Fibroblast of the aortic adventitia (primary cell): ENCODE measurements around the gene HRH2. TPM values are rescaled to one million over a fixed set of nuclear protein-coding genes. Genes with fewer than 3 reads are reported as not detected.
"Not testable (repeated sequence)": the region's sequence is repeated elsewhere in the genome, so short reads cannot be mapped to it uniquely, and the experiment has no call there.

Experiments used
- DNase-seq: peaks from one replicate; pipeline ENCODE4 v3.0.0-alpha.2; 2010; ENCODE audit warnings: low read depth
- H3K4me3 ChIP-seq: 2 replicates; pipeline ENCODE4 v1.5.1; 2011; ENCODE audit warnings: low read depth, mild to moderate bottlenecking, control low read depth, low read length, moderate library complexity
- CTCF ChIP-seq: IDR thresholded peaks from 2 replicates; pipeline ENCODE4 v1.5.1; 2011; ENCODE audit warnings: mild to moderate bottlenecking, low read length, control low read depth, inconsistent platforms; ENCODE audit not compliant: insufficient read depth
- total RNA-seq: library from RNA; depleted of rRNA; stranded (reverse); fragments of >200 nt; gene quantifications from 2 replicates; pipeline ENCODE4 v1.2.3, GENCODE V29; 2012; ENCODE audit warnings: low replicate concordance

The HRH2 gene
- total RNA-seq, 1 donor: under 0.01 TPM

DNA sequence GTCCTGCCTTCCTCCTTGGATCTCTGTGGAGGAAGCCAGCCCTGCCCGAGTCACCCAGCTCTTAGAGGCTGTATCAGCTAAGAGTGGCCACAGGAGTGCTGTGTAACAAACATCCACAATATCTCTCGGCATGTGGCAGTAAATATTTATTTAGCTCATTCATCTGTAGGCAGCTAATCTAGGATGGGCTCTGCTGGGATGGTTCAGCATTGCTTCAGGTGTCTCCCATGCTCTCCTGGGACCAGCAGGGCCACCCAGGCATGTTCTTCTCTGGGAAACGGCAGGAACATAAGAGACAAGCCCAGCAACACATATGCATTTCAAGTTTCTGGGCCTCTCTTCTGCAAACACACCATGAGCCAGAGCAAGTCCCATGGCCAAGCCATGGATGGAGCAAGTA is 56.1 kb downstream of the HRH2 start:
- no peak for TF ChIP-seq CTCF
- DNase-seq: no peak
- no peak overlapping the region for H3K4me3 ChIP-seq

DNA sequence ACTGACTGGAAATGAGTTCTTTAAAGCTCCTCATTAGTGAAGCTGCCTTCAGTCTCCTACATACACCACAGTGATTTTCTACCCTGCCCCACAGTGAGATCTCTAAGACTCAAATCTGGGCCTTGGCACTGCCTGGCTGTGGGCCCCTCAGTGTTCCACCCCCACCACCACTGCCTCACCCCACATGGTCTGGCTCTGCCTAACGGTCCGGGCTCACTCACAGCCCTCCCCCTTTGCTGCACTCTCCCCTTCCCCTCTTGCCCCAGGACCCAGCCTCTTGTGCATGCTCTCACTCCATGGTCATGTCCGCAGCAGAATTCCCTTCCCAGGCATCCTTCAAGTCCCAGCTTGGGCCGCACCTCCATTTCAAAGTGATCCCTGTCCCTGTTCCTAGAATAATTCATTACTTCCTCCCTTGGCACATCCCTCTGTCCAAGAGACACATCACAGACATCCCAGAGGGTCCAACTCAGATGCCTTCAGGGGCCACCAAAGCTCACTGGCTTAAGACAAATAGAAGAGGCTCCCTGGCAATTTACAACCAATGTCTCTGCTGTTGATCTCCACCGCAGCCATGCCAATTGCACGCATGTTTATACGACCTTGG is 56.7 kb downstream of the HRH2 start:
- TF ChIP-seq CTCF: no peak
- DNase-seq: no peak
- no peak overlapping the region for H3K4me3 ChIP-seq

DNA sequence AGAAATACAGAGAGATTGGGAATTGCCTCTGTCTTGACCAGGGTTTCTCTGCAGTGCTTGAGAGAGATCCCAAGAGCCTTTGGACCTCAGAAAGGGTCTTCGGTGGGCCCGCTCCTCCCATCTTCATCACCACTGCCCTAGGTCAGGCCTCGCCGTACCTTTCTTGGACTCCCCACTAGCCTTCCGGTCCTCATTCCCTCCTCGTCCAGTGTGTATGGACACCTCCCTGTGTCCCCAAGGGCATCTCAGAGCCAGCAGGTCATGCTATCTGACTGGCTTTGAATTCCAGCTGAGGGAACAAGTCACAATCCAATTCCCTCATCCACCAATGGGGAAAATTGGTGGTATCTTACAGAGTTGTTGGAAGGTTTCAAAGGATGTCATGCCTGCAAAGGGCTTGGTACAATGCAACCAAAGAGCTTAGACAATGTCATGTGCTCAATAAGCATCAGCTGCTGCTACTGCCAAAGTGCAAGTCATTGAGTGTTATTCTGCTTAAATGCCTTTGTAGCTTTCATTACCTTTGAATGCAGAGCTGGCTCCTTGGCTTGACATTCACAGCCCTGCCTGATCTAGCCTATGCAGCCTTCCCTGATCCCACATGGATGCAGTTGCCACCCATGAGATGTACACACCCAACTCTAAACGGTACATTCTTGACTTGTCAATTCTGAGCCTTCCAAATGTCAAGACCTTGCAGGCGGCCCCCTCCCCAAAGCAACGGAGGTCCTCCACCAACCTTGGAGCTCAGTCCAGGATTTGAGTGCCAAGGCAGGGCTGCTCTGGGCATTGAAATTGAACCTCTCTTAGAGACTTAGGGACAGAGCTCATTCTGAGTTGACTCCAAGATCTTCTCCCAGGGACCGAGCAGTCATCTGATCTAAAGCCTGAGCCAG is 58.0 kb downstream of the HRH2 start:
- no peak for TF ChIP-seq CTCF
- no peak overlapping the region for H3K4me3 ChIP-seq
- DNase-seq: no peak

- TF ChIP-seq CTCF: no peak
- no peak overlapping the region for H3K4me3 ChIP-seq
- no peak for DNase-seq
Measured at GRCh38 chr5:175717837-175718236, 60.0 kb downstream of the HRH2 start.

GRCh38 chr5:175718401-175719108 is 60.7 kb downstream of the HRH2 start:
- peak; percentile 27 for TF ChIP-seq CTCF
- no peak overlapping the region for H3K4me3 ChIP-seq
- peak; percentile 6 for DNase-seq

- DNase-seq, H3K4me3 ChIP-seq: not testable (repeated sequence)
Measured at GRCh38 chr5:175719109-175719432, 61.2 kb downstream of the HRH2 start.
